K562 (cell line): ENCODE data around the gene SLCO3A1. TPM values are rescaled to one million over a fixed set of nuclear protein-coding genes. Genes with fewer than 3 reads are reported as not detected.

ENCODE experiments used
- ATF3 ChIP-seq, 2 experiments: fragments of 450-650 bp in 1 of 2; sonication (generic) in 1 of 2; formaldehyde crosslinking in 1 of 2; IDR thresholded peaks in 1 of 2; conservative IDR thresholded peaks in 1 of 2; 2 replicates each; pipeline versions ENCODE4 v1.6.1 to v1.8.1; 2016 to 2023; ENCODE audit warnings: mild to moderate bottlenecking in 2 of 2, moderate library complexity in 2 of 2, inconsistent platforms in 1 of 2, missing genetic modification reagents in 1 of 2
- CC2D1A ChIP-seq: fragments of 450-650 bp; IDR thresholded peaks from 2 replicates; pipeline ENCODE4 v1.6.1; 2017; ENCODE audit warnings: mild to moderate bottlenecking
- GMEB1 ChIP-seq: fragments of 250-450 bp; sonication (Bioruptor Pico); IDR thresholded peaks from 2 replicates; pipeline ENCODE4 v1.4.0; 2020; ENCODE audit warnings: mild to moderate bottlenecking
- KLF1 ChIP-seq: fragments of 450-650 bp; IDR thresholded peaks from 2 replicates; pipeline ENCODE4 v1.6.1; 2016; ENCODE audit warnings: missing genetic modification characterization, missing compliant biosample characterization
- MAFK ChIP-seq: IDR thresholded peaks from 2 replicates; pipeline ENCODE4 v1.6.1; 2011; ENCODE audit warnings: low read length, improper control_type of control experiment
- MCM5 ChIP-seq: fragments of 450-650 bp; IDR thresholded peaks from 2 replicates; pipeline ENCODE4 v1.6.1; 2016; ENCODE audit warnings: low read depth
- NR2C1 ChIP-seq, 2 experiments: fragments of 450-650 bp; IDR thresholded peaks; 2 replicates each; pipeline ENCODE4 v1.6.1; 2017; ENCODE audit warnings: mild to moderate bottlenecking in 2 of 2, antibody characterized with exemption in 1 of 2, inconsistent platforms in 1 of 2, missing compliant biosample characterization in 1 of 2, missing genetic modification characterization in 1 of 2
- OTX1 ChIP-seq: fragments of 450-650 bp; formaldehyde crosslinking; IDR thresholded peaks from 2 replicates; pipeline ENCODE4 v1.4.0; 2022; ENCODE audit warnings: mild to moderate bottlenecking
- RBBP5 ChIP-seq: fragments of 200-600 bp; sonication (generic); IDR thresholded peaks from 2 replicates; pipeline ENCODE4 v1.6.1; 2012; ENCODE audit warnings: borderline replicate concordance, mild to moderate bottlenecking, low read length, control low read depth, inconsistent platforms; ENCODE audit not compliant: insufficient read depth, poor library complexity, severe bottlenecking
- RFX7 ChIP-seq: fragments of 250-450 bp; sonication (Bioruptor Pico); IDR thresholded peaks from 2 replicates; pipeline ENCODE4 v1.5.1; 2021; ENCODE audit warnings: mild to moderate bottlenecking
- THRAP3 ChIP-seq: fragments of 450-650 bp; IDR thresholded peaks from 2 replicates; pipeline ENCODE4 v1.6.1; 2016; ENCODE audit warnings: mild to moderate bottlenecking, inconsistent platforms, borderline replicate concordance
- ZNF121 ChIP-seq: sonication (generic); formaldehyde crosslinking; conservative IDR thresholded peaks from 2 replicates; pipeline ENCODE4 v1.8.0; 2022; ENCODE audit warnings: missing genetic modification reagents
- polyA plus RNA-seq, 8 experiments: library from polyadenylated mRNA; depleted of rRNA in 4 of 8; stranded (reverse) in 5 of 8; unstranded in 3 of 8; fragments of >200 nt; fragmentation: Nextera tagmentation in 2 of 8; fragmentation: Illumina TruSeq in 1 of 8; extraction: Ambion mirVana in 2 of 8; extraction: Trizol in 1 of 8; gene quantifications; 2 replicates each; pipeline versions ENCODE4 v1.2.1 to v1.2.3, GENCODE V29; 2011 to 2014; ENCODE audit warnings: inconsistent platforms in 1 of 8, missing spikeins in 1 of 8
- total RNA-seq, 7 experiments: library from RNA; depleted of rRNA in 6 of 7; stranded (reverse); fragments of >200 nt in 6 of 7; fragmentation: Illumina TruSeq in 2 of 7; extraction: Trizol in 2 of 7; gene quantifications; 2 replicates each; pipeline versions ENCODE4 v1.2.1 to v1.2.3, GENCODE V29; 2011 to 2021; ENCODE audit warnings: low replicate concordance in 1 of 7
- TF ChIP-seq, protein P1 (sequence below): fragments of 200-600 bp; sonication (generic); IDR thresholded peaks from one replicate; pipeline ENCODE4 v1.6.1; 2012; ENCODE audit warnings: mild to moderate bottlenecking, low read depth, low read length, inconsistent platforms

Gene SLCO3A1
- total and polyA plus RNA-seq, 9 of the 15 experiments (the other 6 are each of a cell fraction or from before 2014, with no cell fraction given): 0.01 to 0.84 (median 0.06) TPM; not detected in 3

GRCh38 chr15:91852741-91853510, 582 bp upstream of the SLCO3A1 start (continued):
- no peak for TF ChIP-seq ATF3 (IDR thresholded peaks at IDR 0.05)
- no peak for TF ChIP-seq ATF3 (CRISPR knock-in tag; conservative IDR thresholded peaks at IDR 0.05)
- no peak for TF ChIP-seq ZNF121
- TF ChIP-seq CC2D1A: no peak
- TF ChIP-seq, protein P1, sequence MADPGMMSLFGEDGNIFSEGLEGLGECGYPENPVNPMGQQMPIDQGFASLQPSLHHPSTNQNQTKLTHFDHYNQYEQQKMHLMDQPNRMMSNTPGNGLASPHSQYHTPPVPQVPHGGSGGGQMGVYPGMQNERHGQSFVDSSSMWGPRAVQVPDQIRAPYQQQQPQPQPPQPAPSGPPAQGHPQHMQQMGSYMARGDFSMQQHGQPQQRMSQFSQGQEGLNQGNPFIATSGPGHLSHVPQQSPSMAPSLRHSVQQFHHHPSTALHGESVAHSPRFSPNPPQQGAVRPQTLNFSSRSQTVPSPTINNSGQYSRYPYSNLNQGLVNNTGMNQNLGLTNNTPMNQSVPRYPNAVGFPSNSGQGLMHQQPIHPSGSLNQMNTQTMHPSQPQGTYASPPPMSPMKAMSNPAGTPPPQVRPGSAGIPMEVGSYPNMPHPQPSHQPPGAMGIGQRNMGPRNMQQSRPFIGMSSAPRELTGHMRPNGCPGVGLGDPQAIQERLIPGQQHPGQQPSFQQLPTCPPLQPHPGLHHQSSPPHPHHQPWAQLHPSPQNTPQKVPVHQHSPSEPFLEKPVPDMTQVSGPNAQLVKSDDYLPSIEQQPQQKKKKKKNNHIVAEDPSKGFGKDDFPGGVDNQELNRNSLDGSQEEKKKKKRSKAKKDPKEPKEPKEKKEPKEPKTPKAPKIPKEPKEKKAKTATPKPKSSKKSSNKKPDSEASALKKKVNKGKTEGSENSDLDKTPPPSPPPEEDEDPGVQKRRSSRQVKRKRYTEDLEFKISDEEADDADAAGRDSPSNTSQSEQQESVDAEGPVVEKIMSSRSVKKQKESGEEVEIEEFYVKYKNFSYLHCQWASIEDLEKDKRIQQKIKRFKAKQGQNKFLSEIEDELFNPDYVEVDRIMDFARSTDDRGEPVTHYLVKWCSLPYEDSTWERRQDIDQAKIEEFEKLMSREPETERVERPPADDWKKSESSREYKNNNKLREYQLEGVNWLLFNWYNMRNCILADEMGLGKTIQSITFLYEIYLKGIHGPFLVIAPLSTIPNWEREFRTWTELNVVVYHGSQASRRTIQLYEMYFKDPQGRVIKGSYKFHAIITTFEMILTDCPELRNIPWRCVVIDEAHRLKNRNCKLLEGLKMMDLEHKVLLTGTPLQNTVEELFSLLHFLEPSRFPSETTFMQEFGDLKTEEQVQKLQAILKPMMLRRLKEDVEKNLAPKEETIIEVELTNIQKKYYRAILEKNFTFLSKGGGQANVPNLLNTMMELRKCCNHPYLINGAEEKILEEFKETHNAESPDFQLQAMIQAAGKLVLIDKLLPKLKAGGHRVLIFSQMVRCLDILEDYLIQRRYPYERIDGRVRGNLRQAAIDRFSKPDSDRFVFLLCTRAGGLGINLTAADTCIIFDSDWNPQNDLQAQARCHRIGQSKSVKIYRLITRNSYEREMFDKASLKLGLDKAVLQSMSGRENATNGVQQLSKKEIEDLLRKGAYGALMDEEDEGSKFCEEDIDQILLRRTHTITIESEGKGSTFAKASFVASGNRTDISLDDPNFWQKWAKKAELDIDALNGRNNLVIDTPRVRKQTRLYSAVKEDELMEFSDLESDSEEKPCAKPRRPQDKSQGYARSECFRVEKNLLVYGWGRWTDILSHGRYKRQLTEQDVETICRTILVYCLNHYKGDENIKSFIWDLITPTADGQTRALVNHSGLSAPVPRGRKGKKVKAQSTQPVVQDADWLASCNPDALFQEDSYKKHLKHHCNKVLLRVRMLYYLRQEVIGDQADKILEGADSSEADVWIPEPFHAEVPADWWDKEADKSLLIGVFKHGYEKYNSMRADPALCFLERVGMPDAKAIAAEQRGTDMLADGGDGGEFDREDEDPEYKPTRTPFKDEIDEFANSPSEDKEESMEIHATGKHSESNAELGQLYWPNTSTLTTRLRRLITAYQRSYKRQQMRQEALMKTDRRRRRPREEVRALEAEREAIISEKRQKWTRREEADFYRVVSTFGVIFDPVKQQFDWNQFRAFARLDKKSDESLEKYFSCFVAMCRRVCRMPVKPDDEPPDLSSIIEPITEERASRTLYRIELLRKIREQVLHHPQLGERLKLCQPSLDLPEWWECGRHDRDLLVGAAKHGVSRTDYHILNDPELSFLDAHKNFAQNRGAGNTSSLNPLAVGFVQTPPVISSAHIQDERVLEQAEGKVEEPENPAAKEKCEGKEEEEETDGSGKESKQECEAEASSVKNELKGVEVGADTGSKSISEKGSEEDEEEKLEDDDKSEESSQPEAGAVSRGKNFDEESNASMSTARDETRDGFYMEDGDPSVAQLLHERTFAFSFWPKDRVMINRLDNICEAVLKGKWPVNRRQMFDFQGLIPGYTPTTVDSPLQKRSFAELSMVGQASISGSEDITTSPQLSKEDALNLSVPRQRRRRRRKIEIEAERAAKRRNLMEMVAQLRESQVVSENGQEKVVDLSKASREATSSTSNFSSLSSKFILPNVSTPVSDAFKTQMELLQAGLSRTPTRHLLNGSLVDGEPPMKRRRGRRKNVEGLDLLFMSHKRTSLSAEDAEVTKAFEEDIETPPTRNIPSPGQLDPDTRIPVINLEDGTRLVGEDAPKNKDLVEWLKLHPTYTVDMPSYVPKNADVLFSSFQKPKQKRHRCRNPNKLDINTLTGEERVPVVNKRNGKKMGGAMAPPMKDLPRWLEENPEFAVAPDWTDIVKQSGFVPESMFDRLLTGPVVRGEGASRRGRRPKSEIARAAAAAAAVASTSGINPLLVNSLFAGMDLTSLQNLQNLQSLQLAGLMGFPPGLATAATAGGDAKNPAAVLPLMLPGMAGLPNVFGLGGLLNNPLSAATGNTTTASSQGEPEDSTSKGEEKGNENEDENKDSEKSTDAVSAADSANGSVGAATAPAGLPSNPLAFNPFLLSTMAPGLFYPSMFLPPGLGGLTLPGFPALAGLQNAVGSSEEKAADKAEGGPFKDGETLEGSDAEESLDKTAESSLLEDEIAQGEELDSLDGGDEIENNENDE: no peak
- no peak for TF ChIP-seq MCM5
- no peak for TF ChIP-seq GMEB1 (CRISPR knock-in tag)
- no peak for TF ChIP-seq NR2C1 (IDR thresholded peaks at IDR 0.05)
- TF ChIP-seq NR2C1 (tag; IDR thresholded peaks at IDR 0.05): no peak
- TF ChIP-seq MAFK: no peak
- TF ChIP-seq RBBP5: no peak
- no peak for TF ChIP-seq RFX7
- TF ChIP-seq THRAP3: no peak
- TF ChIP-seq KLF1: no peak
- no peak for TF ChIP-seq OTX1 (CRISPR knock-in tag)
